Stimulated activated CD4-positive, alpha-beta T cell treated with anti-CD3 and anti-CD28 coated beads, Interleukin-2, amount 100 ng/mL, for 4 hours (primary cell): ENCODE results near the gene HEYL.
"Not testable (repeated sequence)": the region's sequence is repeated elsewhere in the genome, so short reads cannot be mapped to it uniquely, and the experiment has no call there.

Experiments used
- DNase-seq: peaks from one replicate; pipeline ENCODE4 v3.0.0-alpha.2; 2020; ENCODE audit warnings: low read depth

HEYL gene

DNA sequence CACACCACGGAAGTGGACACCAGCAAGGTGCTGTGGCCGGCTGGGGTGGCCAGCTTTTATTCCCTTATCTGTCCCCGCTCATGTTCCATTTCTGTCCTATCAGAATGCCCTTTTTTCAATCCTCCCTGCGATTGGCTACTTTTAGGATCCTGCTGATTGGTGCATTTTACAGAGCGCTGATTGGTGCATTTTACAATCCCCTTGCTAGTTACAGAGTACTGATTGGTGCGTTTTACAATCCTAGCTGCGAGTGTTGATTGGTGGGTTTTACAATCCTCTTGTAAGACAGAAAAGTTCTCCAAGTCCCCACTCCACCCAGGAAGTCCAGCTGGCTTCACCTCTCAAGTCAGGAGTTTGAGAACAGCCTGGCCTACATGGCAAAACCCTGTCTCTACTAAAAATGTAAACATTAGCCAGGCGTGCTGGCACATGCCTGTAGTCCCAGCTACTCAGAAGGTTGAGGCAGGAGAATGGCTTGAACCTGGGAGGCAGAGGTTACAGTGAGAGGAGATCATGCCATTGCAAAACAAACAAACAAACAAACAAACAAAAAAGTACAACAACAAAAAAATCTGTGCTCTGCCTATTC lies 37.7 kb downstream of the HEYL start:
- not testable (repeated sequence) for DNase-seq

DNA sequence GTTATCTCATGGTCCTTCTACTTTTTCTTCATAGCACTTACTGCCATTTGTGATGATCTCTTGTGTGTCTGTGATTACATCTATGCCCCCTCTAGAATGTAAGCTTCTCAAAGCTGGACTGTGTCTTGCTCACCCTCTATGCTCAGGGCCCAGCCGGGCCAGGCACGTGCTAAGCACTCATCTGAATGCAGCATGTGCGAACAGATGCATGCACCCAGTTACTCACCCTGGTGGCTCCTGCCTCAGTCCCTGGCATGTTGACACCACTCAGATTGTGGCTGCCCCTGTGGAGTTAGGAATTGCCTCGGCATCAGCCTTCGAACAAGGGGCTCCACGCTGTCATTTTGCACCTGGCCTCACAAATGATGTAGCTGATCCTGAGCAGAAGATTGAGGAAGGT lies 43.3 kb downstream of the HEYL start:
- DNase-seq = no peak

DNA sequence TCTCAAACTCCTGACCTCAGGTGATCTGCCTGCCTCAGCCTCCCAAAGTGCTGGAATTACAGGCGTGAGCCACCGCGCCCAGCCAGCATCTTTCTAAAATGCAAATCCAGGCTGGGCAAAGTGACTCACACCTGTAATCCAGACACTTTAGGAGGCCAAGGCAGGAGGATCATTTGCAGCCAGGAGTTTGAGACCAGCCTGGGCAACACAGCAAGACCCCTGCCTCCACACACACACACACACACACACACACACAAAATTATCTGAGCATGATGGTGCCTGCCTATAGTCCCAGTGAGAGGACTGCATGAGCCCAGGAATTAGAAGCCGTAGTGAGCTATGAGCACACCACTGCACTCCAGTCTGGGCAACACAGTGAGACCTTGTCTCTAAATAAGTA lies 46.1 kb downstream of the HEYL start:
- DNase-seq = no peak

DNA sequence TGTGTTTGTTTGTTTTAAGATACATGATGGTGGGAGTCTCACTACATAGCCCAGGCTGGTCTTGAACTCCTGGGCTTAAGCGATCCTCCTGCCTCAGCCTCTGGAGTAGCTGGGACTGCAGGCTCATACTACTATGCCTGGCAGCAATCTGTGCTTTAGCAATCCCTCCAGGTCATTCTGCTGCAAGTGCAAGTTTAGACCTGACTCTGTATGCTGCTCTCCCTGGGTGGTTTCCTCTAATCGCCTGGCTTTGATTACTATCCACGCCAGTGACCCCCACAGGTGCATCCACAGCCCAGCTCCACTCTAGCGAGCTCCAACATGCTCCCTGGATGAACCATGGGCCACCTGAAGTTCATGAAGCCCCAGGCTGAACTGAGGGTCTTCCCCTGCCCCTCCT lies 47.4 kb downstream of the HEYL start:
- DNase-seq = no peak

DNA sequence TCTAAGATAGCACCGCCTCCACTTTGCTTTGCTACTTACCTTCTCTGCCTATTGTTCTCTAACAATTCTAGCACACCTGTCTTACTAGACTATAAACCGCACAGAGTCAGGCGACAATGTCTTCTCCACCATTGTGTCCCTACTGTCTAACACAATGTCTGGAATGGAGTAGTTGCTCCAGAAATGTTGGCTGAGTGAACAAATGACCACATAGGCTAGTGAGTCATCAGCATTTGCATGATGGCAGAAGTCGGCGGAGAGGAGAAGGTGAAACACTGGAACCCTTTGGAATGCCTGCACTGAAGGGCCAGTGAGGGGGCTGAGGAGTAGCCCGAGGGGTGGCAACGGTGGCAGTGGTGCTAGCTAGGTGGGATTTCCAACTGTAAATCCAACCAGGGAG lies 48.9 kb downstream of the HEYL start:
- no peak for DNase-seq

DNA sequence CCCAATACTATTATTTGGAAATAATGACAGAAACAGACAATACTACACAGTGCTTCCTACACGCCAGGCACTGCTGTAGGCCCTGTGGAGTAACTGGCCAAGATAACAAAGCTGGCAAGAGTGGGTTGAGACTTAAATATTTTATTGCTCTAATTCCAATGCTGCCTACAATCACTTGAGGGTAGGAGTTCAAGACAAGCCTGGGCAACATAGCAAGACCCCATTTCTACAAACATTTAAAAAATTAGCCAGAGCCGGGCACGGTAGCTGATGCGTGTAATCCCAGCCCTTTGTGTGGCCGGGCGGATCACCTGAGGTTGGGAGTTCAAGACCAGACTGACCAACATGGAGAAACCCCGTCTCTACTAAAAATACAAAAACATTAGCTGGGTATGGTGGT lies 53.5 kb downstream of the HEYL start:
- no peak for DNase-seq

DNA sequence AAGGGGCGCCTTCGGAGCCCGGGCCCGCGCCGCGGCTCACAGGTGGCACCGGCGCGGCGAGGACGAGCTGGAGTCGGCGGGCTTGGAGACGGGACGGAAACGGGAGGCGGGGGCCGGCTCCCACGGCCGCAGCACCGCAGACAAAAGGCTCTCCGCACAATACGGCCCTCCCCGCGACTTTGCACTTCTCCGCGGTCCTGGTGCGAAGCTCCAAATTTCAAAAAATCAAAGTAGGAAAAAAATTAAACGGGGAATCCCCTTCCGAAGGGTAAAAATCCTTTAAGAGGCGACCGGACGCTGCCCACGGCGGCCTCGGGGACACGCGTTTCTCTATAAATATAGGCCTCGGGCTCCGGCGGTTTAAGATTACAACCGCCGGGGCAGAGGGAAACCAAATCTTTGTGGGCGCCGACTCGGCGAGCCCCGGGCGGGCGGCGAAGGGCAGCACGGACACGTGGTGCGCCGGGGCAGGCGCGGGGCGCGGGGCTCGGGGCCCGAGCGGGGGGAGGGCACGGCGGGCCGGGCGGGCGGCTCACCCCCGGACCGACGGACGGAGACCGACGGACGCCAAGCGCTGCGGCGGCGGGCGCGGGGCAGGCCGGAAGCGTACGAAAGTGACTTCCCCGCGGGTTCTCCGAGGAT lies 63.3 kb downstream of the HEYL start:
- peak; percentile 12 for DNase-seq

DNA sequence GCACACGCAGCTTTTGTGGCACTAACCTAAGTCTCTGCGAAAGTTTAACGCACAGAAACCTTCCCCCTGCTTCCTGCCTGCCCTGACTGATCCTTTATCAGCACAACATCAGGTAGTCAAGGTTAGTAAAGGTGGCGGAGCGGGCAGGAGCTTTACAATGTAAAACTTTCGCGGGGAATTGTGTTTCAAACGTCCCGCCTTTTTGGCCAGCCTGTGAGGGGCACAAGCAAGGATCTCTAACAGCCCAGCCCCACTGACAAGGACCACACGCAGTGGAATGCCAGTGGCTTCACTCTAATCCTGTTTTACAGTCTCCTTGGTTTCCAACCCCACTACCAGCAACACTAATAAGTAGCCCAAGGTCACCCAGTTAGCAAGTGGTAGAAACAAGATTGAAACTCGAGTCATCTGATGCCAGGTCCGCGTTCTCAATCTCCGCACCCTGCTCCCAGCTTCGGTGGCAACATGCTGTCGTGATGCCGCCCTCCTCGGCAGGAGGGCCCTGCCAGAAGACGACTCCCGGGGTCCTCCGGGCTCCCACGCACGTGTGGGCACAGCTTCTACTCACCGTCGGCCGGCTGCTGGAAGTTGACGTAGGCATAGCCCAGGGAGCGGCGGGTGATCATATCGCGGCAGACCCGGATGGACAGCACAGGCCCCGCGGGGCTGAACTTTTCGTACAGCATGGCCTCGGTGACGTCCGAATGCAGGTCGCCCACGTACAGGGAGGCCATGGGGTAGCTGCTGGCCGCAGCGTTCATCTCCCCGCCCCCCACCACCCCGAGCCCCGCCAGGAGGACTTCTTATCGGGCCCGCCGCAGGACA lies 64.0 kb downstream of the HEYL start:
- DNase-seq = peak; percentile 49

DNA sequence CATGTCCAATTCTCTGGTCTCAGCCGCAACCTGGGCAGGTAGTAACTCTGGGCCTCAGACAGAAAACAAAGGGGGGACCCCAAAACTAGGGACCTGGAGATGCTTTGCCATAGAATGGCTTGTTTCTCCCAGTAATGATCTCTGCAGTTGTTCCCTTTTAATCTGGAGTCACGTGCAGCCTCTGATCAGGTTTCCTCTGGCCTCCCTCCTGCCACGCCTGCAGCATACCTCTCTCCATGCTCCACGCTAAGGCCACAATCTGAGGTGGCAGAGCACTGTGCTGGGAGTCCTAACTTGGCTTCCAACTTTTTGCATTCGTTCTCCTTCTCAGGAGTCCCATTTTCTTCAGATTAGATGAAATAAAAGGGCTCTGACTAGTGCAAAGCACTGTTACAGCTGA lies 64.8 kb downstream of the HEYL start:
- DNase-seq = no peak
